Fibroblast of villous mesenchyme (primary cell): ENCODE data around the gene MTA3. TPM values are rescaled to one million over a fixed set of nuclear protein-coding genes. Genes with fewer than 3 reads are reported as not detected.

Experiments used
- DNase-seq: peaks from one replicate; pipeline ENCODE4 v3.0.0-alpha.2; 2010; ENCODE audit warnings: low read depth
- H3K4me3 ChIP-seq: 2 replicates; pipeline ENCODE4 v1.5.1; 2011; ENCODE audit warnings: low read depth, mild to moderate bottlenecking, low read length
- CTCF ChIP-seq: IDR thresholded peaks from 2 replicates; pipeline ENCODE4 v1.5.1; 2012; ENCODE audit warnings: low read depth, mild to moderate bottlenecking, low read length; ENCODE audit not compliant: insufficient read depth
- total RNA-seq: library from RNA; depleted of rRNA; stranded (reverse); fragments of >200 nt; gene quantifications from 2 replicates; pipeline ENCODE4 v1.2.3, GENCODE V29; 2012

MTA3 gene
- total RNA-seq, 1 donor = 32.0 TPM

- no peak for TF ChIP-seq CTCF
- H3K4me3 ChIP-seq = no peak overlapping the region
- DNase-seq = no peak
Measured at GRCh38 chr2:42713920-42714319, 145.5 kb downstream of the MTA3 start.

GRCh38 chr2:42714686-42715085 is 146.3 kb downstream of the MTA3 start:
- no peak for TF ChIP-seq CTCF

GRCh38 chr2:42721898-42722297 is 153.5 kb downstream of the MTA3 start:
- no peak overlapping the region for H3K4me3 ChIP-seq
- no peak for TF ChIP-seq CTCF
- DNase-seq = no peak

More at GRCh38 chr2:42714686-42715085, 146.3 kb downstream of the MTA3 start:
- DNase-seq = no peak
- no peak overlapping the region for H3K4me3 ChIP-seq

- DNase-seq = peak; percentile 95
- TF ChIP-seq CTCF = no peak
- peak overlapping the region; percentile 26 for H3K4me3 ChIP-seq
Measured at GRCh38 chr2:42722320-42723190, 154.1 kb downstream of the MTA3 start.

- no peak overlapping the region for H3K4me3 ChIP-seq
- DNase-seq = no peak
- TF ChIP-seq CTCF = no peak
Measured at GRCh38 chr2:42723465-42723864, 155.0 kb downstream of the MTA3 start.

- DNase-seq = no peak
- TF ChIP-seq CTCF = no peak
Measured at GRCh38 chr2:42724886-42725285, 156.5 kb downstream of the MTA3 start.

More at GRCh38 chr2:42724886-42725285, 156.5 kb downstream of the MTA3 start:
- H3K4me3 ChIP-seq = no peak overlapping the region
